GM19397 (cell line): ENCODE data around the gene HPS6.

Experiments
- ATAC-seq: cut with Tn5 transposase; IDR thresholded peaks from one replicate; pipeline ENCODE4 v1.9.1; 2021; ENCODE audit warnings: mild to moderate bottlenecking, moderate library complexity; ENCODE audit not compliant: unreplicated experiment

The HPS6 gene

GRCh38 chr10:102067091-102067916 is 2.2 kb downstream of the HPS6 start:
- ATAC-seq, result no peak

- no peak for ATAC-seq
These were observed 3.1 kb downstream of the HPS6 start for GRCh38 chr10:102068216-102068615.

DNA sequence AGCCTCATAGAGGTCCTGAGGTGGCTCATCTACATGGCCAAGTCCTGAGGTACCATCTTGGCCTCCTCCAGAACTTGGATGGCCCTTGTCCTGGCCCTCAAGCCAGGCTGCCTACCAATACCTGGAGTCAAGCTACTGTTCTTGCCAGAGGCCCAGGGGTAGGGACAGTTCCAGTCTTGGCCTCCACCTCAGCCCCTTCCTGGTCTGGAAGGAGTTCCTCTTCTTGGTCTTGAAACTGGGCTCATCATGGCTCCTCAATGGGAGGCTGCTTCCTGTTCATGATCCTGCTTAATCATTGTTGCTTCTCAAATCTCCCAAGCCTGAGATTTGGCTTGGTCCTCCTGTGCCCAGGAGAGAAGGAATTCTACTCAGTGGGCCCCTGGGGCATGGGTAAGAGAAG is 3.9 kb downstream of the HPS6 start:
- ATAC-seq, result no peak

- ATAC-seq, result no peak
These were observed 7.8 kb downstream of the HPS6 start for GRCh38 chr10:102072673-102073527.

DNA sequence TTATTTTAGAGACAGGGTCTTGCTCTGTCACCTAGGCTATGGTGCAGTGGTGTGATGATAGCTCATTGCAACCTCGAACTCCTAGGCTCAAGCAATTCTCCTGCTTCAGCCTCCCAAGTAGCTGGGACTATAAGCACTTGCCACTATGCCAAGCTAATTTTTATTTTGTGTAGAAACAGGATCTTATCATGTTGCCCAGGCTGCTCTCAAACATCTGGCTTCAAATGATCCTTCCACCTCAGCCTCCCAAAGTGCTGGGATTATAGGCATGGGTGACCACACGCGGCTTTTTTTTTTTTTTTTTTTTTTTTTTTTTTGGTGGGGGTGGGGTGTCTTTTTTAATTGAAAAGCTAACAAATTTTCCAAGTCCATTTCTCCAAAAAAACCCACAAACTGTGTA is 18.4 kb downstream of the HPS6 start:
- no peak for ATAC-seq

GRCh38 chr10:102085336-102085735 is 20.2 kb downstream of the HPS6 start:
- no peak for ATAC-seq

DNA sequence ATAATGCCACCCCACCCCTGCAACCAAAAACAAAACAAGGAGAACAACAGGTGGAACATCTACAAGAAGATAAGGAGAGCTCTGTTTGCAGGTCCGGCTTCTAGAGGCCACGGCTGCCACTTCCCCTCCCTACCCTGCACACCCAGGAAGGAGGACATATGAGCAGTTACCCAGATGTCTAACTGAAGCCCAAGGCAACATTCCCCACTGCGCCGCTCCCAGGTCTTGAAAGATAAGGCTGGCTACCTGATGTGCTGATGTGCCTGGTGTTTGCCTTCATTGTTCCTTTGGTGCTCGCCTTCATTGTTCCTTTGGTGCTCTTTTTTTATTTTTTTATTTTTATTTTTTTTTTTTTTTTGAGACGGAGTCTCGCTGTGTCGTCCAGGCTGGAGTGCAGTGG is 21.0 kb downstream of the HPS6 start:
- ATAC-seq, result no peak

GRCh38 chr10:102090772-102091171 is 25.6 kb downstream of the HPS6 start:
- no peak for ATAC-seq

- no peak for ATAC-seq
These were observed 31.3 kb downstream of the HPS6 start for GRCh38 chr10:102096449-102096848.

DNA sequence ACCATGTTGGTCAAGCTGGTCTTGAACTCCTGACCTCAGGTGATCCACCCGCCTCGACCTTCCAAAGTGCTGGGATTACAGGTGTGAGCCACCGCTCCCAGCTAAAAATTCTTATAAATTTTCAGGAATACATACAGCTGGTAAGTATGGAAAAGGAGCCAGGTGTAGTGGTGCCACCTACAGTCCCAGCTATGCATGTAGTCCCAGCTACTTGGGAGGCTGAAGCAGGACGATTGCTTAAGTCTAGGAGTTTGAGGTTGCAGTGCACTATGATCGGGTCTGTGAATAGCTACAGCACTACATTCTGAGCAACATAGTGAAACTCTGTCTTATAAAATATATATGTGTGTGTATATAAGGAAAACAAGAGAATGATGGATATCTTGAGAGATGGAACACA is 36.0 kb downstream of the HPS6 start:
- ATAC-seq, result no peak

DNA sequence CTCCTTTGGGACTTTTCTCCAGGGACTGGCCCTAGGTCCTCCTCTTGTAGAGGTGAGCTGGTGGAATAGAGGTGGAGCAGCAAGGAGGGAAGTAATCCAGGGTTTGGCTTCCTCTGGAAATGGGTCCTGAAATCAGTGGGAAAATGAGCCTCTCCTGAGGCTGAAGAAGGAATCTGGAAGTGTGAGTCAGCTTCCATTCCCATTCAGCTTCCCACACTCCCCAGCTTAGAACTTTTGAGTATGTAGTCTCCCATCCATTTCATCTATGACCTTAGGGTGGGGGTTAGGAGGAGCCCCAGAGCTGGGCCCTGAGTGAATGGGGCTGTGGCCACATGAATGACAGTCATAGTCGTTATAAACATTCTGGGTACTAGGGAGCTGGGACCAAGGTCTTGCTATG is 37.3 kb downstream of the HPS6 start:
- no peak for ATAC-seq

DNA sequence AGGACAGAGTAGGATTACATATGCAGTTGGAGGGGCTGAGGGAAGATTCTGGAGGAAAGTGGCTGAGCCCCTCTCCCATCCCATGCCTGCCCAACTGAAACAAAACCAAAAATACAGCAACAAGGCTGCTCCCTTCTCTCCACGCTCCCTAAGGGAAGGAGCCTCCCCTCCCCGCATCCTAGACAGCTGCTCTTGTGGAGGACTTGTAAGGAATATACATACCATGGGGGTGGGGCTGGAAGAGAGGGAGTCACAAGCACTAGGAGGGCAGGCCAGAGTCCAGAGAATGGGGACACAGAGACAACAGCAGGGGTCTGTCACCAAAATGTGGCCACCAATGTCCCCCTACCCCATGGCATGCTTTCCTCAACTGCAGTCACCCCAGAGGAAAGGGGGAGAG is 41.8 kb downstream of the HPS6 start:
- ATAC-seq, result no peak

- ATAC-seq, result no peak
These were observed 44.3 kb downstream of the HPS6 start for GRCh38 chr10:102109166-102110116.

DNA sequence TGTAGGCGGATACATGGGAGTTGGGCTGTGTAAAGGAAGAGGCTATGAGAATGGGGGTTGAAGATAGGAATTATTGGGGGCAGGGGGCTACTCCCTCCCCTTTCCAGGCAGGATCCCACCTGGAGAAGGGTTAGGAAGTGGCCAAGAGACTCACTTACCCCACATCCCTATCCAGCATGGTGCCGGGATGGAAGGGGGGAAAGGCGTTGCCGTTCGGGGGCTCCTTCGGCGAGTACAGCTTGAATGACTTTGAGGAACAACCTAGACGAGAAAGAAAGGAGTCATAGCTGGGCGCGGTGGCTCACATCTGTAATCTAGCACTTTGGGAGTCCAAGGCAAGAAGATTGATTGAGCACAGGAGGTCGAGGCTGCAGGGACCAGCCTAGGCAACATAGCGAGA is 46.1 kb downstream of the HPS6 start:
- ATAC-seq, result no peak

GRCh38 chr10:102112210-102112817 is 47.2 kb downstream of the HPS6 start:
- no peak for ATAC-seq

- ATAC-seq, result no peak
These were observed 48.3 kb downstream of the HPS6 start for GRCh38 chr10:102113261-102113955.

DNA sequence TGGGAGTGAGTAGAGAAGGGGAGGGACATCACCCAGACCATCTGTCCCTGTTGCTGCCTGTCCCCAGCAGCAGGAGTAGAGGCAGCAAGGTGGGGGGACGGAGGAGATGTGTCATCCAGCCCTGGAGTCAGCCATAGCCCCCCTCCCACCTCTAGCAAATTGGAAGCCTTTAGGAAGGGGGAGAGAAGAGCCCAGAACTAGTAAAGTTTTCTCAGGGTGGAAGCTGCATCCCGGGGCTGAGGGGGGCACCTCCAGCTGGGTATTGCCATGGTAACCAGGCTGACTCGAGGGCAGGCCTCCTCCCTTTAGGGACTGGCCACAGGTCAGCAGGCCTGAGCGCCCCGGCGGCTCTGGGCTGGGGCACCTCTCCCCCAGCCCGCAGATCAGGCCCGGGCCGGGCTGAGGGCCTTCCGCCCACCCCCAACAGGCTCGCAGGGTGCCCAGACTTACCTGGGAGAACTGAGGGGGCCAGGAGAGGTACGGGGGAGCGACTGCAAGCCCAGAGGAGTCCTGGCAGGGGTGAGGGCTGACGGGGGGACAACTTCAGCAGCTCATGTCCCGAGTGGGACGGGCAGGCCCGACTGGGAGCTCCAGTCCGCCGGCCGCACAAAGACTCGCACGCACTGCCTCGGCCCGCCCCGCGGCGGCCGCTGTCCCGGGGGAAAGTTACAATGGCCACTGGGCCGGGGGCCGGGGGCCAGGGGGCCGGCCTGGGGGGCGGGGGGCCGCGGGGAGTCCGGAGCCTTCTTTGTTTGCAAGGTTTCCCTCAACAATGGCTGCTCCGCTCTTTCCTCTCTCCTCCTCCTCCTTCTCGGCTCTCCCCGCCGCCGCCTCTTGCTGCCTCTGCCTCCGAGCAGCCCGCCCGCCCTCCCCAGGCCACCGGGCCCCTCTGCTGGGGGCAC is 49.1 kb downstream of the HPS6 start:
- ATAC-seq, result peak; percentile 14

DNA sequence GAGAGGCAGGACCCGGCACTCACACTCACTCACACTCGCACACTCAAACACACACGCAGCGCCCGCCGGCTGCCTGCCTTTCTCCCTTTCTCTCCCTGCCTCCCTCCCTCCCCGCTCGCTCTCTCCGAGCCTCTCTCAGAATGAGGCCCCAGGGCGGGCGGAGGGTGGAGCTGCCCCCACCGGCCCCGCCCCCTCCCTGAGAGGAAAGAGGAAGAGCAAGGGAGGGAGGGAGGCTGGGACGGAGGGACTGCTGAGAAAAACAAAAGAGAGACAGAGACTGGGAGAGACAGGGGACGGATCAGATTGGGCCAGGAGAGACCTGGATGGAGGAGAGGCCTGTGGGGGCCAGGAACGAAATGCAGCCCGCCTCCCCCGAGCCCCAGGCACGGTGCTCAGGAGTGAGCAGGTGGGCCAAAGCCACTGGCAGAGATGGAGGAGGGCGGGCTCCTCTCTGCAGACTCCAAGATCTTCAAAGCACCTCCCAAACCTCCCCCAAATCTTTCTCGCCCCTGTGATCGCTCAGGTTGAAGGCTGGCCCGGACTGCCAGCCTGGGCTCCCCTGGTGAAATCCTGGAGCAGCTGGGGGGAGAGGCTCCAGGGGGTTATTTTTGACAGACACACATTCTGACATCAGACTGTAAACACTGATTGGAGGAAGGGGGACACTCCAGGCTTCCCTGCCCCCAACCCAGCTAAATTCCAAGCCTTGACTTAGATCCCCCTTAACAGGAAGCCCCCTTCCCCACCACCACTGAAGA is 49.9 kb downstream of the HPS6 start:
- ATAC-seq, result peak; percentile 64
